K562 (cell line): ENCODE data around the gene SYMPK. TPM values are rescaled to one million over a fixed set of nuclear protein-coding genes. Genes with fewer than 3 reads are reported as not detected.

Source experiments
- ATAC-seq: fragments of 200-7000 bp; cut with Tn5 transposase; 3 replicates; pipeline ENCODE4 v1.9.1; 2020; ENCODE audit warnings: moderate library complexity
- BruUV-seq: library from RNA; stranded (reverse); fragments of 400-500 nt; replicated peaks from 2 replicates; lab custom pipeline; 2021; lab: Mats Ljungman, UMichigan
- CTCF ChIA-PET: fragments of 300-600 bp; formaldehyde crosslinking; extraction: SDS; loops from one replicate; lab custom pipeline; 2021; ENCODE audit warnings: low intra/inter-chr PET ratio; lab: Yijun Ruan, JAX
- POLR2A ChIA-PET: fragments of 300-600, 350-650 bp; sonication (Branson Sonifier 250); formaldehyde crosslinking; extraction: SDS; loops from one replicate; lab custom pipeline; 2021; ENCODE audit warnings: antibody characterized with exemption, inconsistent platforms; lab: Yijun Ruan, JAX
- DNase-seq, 4 experiments: peaks; one replicate each; pipeline versions ENCODE4 v3.0.0 to v3.0.0-alpha.2; 2011 to 2018; ENCODE audit warnings: low spot score in 3 of 4, mixed read lengths in 3 of 4; ENCODE audit errors: extremely low read depth in 1 of 4
- FAIRE-seq: peaks from 2 replicates; lab custom pipeline; 2011; peaks lifted over from hg19 to GRCh38; lab: Jason Lieb, UNC
- H2AFZ ChIP-seq: 2 replicates; pipeline ENCODE4 v1.6.0; 2011; ENCODE audit warnings: low read depth, low read length, control low read depth, inconsistent platforms
- H3K27ac ChIP-seq: fragments of 200-600 bp; 3 replicates; pipeline ENCODE4 v1.8.0; 2011; ENCODE audit warnings: low read depth, mild to moderate bottlenecking, control low read depth, inconsistent platforms, low read length, moderate library complexity, mixed read lengths; ENCODE audit errors: extremely low read depth
- H3K27me3 ChIP-seq, 2 experiments: fragments of 300-600 bp in 1 of 2; 2 replicates in 1 of 2; 3 replicates in 1 of 2; pipeline versions ENCODE4 v1.6.0 to v1.8.0; 2011; ENCODE audit warnings: inconsistent platforms in 2 of 2, low read length in 2 of 2, mild to moderate bottlenecking in 1 of 2, mixed read lengths in 1 of 2, moderate library complexity in 1 of 2; ENCODE audit not compliant: control insufficient read depth in 2 of 2, insufficient read depth in 2 of 2
- H3K36me3 ChIP-seq: fragments of 300-600 bp; 3 replicates; pipeline ENCODE4 v1.8.0; 2011; ENCODE audit warnings: mild to moderate bottlenecking, low read length, inconsistent platforms; ENCODE audit not compliant: control insufficient read depth, insufficient read depth
- H3K4me1 ChIP-seq, 2 experiments: fragments of 200-600 bp in 1 of 2; replicated peaks in 1 of 2; 2 replicates in 1 of 2; 3 replicates in 1 of 2; pipeline versions ENCODE4 v1.5.1 to v1.8.0; 2011; ENCODE audit warnings: inconsistent platforms in 2 of 2, low read length in 2 of 2, mild to moderate bottlenecking in 1 of 2, mixed read lengths in 1 of 2, moderate library complexity in 1 of 2; ENCODE audit not compliant: control insufficient read depth in 2 of 2, insufficient read depth in 2 of 2
- H3K4me2 ChIP-seq: 2 replicates; pipeline ENCODE4 v1.6.1; 2011; ENCODE audit warnings: low read length, control low read depth, inconsistent platforms, mixed read lengths; ENCODE audit not compliant: insufficient read depth
- H3K4me3 ChIP-seq: fragments of 200-600 bp; sonication (generic), shearing (Covaris generic); 2 replicates; pipeline ENCODE4 v1.5.1; 2016; ENCODE audit warnings: control low read depth, inconsistent platforms
- H3K79me2 ChIP-seq: fragments of 200-600 bp; 3 replicates; pipeline ENCODE4 v1.8.0; 2011; ENCODE audit warnings: low read length, inconsistent platforms; ENCODE audit not compliant: control insufficient read depth, insufficient read depth
- H3K9ac ChIP-seq, 2 experiments: 2 replicates each; pipeline versions ENCODE4 v1.6.0 to v1.6.1; 2011; ENCODE audit warnings: low read depth in 2 of 2, low read length in 2 of 2, control low read depth in 1 of 2, inconsistent platforms in 1 of 2, mild to moderate bottlenecking in 1 of 2, mixed read lengths in 1 of 2; ENCODE audit not compliant: insufficient read depth in 1 of 2
- H3K9me1 ChIP-seq: one replicate; pipeline ENCODE4 v1.6.0; 2011; ENCODE audit warnings: inconsistent platforms, mild to moderate bottlenecking, low read length, moderate library complexity; ENCODE audit not compliant: control insufficient read depth, insufficient read depth
- H3K9me3 ChIP-seq: replicated peaks from 2 replicates; pipeline ENCODE4 v1.5.1; 2011; ENCODE audit warnings: low read depth, low read length, inconsistent platforms; ENCODE audit not compliant: control insufficient read depth, insufficient read depth
- H4K20me1 ChIP-seq: replicated peaks from 2 replicates; pipeline ENCODE4 v1.6.1; 2011; ENCODE audit warnings: low read length, inconsistent platforms, mixed read lengths; ENCODE audit not compliant: control insufficient read depth, insufficient read depth
- ASH1L ChIP-seq: fragments of 450-650 bp; IDR thresholded peaks from 2 replicates; pipeline ENCODE4 v1.6.1; 2018; ENCODE audit warnings: borderline replicate concordance, mild to moderate bottlenecking, low read depth; ENCODE audit not compliant: partially characterized antibody
- BDP1 ChIP-seq: IDR thresholded peaks from 3 replicates; pipeline ENCODE4 v1.6.1; 2011; ENCODE audit not compliant: insufficient read length, insufficient read depth
- EP300 ChIP-seq: IDR thresholded peaks from 2 replicates; pipeline ENCODE4 v1.6.1; 2012; ENCODE audit warnings: low read length, improper control_type of control experiment
- KLF16 ChIP-seq: IDR thresholded peaks from 2 replicates; pipeline ENCODE4 v1.6.1; 2016; ENCODE audit warnings: antibody characterized with exemption
- MXD1 ChIP-seq: fragments of 250-450 bp; sonication (Bioruptor Pico); IDR thresholded peaks from 2 replicates; pipeline ENCODE4 v1.8.0; 2021; ENCODE audit warnings: borderline replicate concordance, mild to moderate bottlenecking, moderate library complexity; ENCODE audit not compliant: poor library complexity, severe bottlenecking
- PTBP1 ChIP-seq: fragments of 200-400 bp; formaldehyde crosslinking; IDR thresholded peaks from 2 replicates; pipeline ENCODE4 v1.6.1; 2017; ENCODE audit warnings: low read depth, low read length
- RB1 ChIP-seq: fragments of 450-650 bp; IDR thresholded peaks from 2 replicates; pipeline ENCODE4 v1.6.1; 2017; ENCODE audit warnings: low read depth, mild to moderate bottlenecking
- STAT5A ChIP-seq: IDR thresholded peaks from 2 replicates; pipeline ENCODE4 v1.6.1; 2012; ENCODE audit warnings: low read length, inconsistent platforms, borderline replicate concordance
- TAF7 ChIP-seq: fragments of 450-650 bp; IDR thresholded peaks from 2 replicates; pipeline ENCODE4 v1.6.1; 2016; ENCODE audit warnings: missing genetic modification characterization, missing compliant biosample characterization
- ZFP1 ChIP-seq: fragments of 450-650 bp; formaldehyde crosslinking; IDR thresholded peaks from 2 replicates; pipeline ENCODE4 v1.4.0; 2020; ENCODE audit warnings: mild to moderate bottlenecking, mixed read lengths
- ZNF12 ChIP-seq: sonication (generic); formaldehyde crosslinking; IDR thresholded peaks from 2 replicates; pipeline ENCODE4 v1.4.0; 2020; ENCODE audit warnings: mild to moderate bottlenecking, missing genetic modification reagents
- ZNF165 ChIP-seq: fragments of 250-450 bp; sonication (Bioruptor Pico); IDR thresholded peaks from 2 replicates; pipeline ENCODE4 v1.4.0; 2020; ENCODE audit warnings: borderline replicate concordance
- ZNF263 ChIP-seq: sonication (generic); formaldehyde crosslinking; IDR thresholded peaks from 2 replicates; pipeline ENCODE4 v1.8.0; 2022; ENCODE audit warnings: mild to moderate bottlenecking, missing genetic modification reagents, borderline replicate concordance
- WGBS: fragments of 100-300 bp; shearing (Covaris generic); methylation state at CpG from one replicate; pipeline ENCODE4 v1.1.6; 2016; ENCODE audit warnings: low coverage, mixed read lengths; ENCODE audit not compliant: insufficient coverage; ENCODE audit errors: missing lambda C conversion rate; 5-methylcytosine and 5-hydroxymethylcytosine counted together
- in situ Hi-C: fragments of 300-500 bp; cut with MboI; formaldehyde crosslinking; loops from 4 replicates; pipeline ENCODE4 v1.15.0; 2018; ENCODE audit warnings: inconsistent platforms, mixed read lengths
- intact Hi-C: fragments of 100-400 bp; cut with micrococcal nuclease; formaldehyde crosslinking; loops from 2 replicates; pipeline ENCODE4 v1.14.2; 2022
- polyA plus RNA-seq, 8 experiments: library from polyadenylated mRNA; depleted of rRNA in 4 of 8; stranded (reverse) in 5 of 8; unstranded in 3 of 8; fragments of >200 nt; fragmentation: Nextera tagmentation in 2 of 8; fragmentation: Illumina TruSeq in 1 of 8; extraction: Ambion mirVana in 2 of 8; extraction: Trizol in 1 of 8; gene quantifications; 2 replicates each; pipeline versions ENCODE4 v1.2.1 to v1.2.3, GENCODE V29; 2011 to 2014; ENCODE audit warnings: inconsistent platforms in 1 of 8, missing spikeins in 1 of 8
- total RNA-seq, 7 experiments: library from RNA; depleted of rRNA in 6 of 7; stranded (reverse); fragments of >200 nt in 6 of 7; fragmentation: Illumina TruSeq in 2 of 7; extraction: Trizol in 2 of 7; gene quantifications; 2 replicates each; pipeline versions ENCODE4 v1.2.1 to v1.2.3, GENCODE V29; 2011 to 2021; ENCODE audit warnings: low replicate concordance in 1 of 7
- TF ChIP-seq, protein P1 (sequence below), 2 experiments: fragments of 150-350 bp in 1 of 2; IDR thresholded peaks; 2 replicates each; pipeline ENCODE4 v1.6.1; 2012 to 2016; ENCODE audit warnings: low read depth in 2 of 2, low read length in 2 of 2, mild to moderate bottlenecking in 1 of 2, moderate library complexity in 1 of 2
- TF ChIP-seq, protein P2 (sequence below): fragments of 250-450 bp; sonication (Bioruptor Pico); IDR thresholded peaks from 2 replicates; pipeline ENCODE4 v1.5.0; 2022; ENCODE audit warnings: mild to moderate bottlenecking

Gene SYMPK
- total and polyA plus RNA-seq, 9 of the 15 experiments (the other 6 are each of a cell fraction or from before 2014, with no cell fraction given) = 0.73 to 95.5 (median 58.4) TPM

GRCh38 chr19:45889210-45889885 lies 26.4 kb upstream of the SYMPK start:
- ATAC-seq (0 out of 3 replicates have a peak, but pooled peaks have one; percentile 1), FAIRE-seq (peak; percentile 83), DNase-seq (peak in 2 of 4 experiments; percentile 62 to 76)
- Histone ChIP-seq H3K4me1 (peaks cover 20 to 38% of the 10 kb centered on the region in 2 experiments; a peak in 4 of 5 replicates), H3K9me1 (no peaks in the 10 kb centered on the region), H3K79me2 (peaks cover 14% of the 10 kb centered on the region), H2AFZ (peak overlapping the region; percentile 25; the same call in 1 of the 2 replicates), H3K9me3 (no peaks in the 10 kb centered on the region), H3K4me2 (peak overlapping the region; percentile 12; the same call in 1 of the 2 replicates), H3K4me3 (no peak overlapping the region), H3K27ac (peak overlapping the region; percentile 66), H3K27me3 (no peaks in the 10 kb centered on the region), H4K20me1 (no peaks in the 10 kb centered on the region), H3K9ac (peak overlapping the region; percentile 27 to 45; a peak in 2 of 4 replicates), H3K36me3 (peaks cover 6% of the 10 kb centered on the region; the same call in 1 of the 3 replicates)
- POLR2A ChIA-PET = interaction anchor here (0.5 to 1.1 kb wide), 2 partner anchors 11 to 87 kb away, joined by 3 to 4 read pairs; no protein-coding TSS in a partner anchor
- intact Hi-C loops = no loop called here
- CTCF ChIA-PET = no interaction called here
- no TSS peak for BruUV-seq
- in situ Hi-C loops = no loop called here
- WGBS = 11% methylated on average over 6 of the region's 6 CpGs
- TF ChIP-seq ZNF12 (CRISPR knock-in tag) (no peak), ZFP1 (no peak), BDP1 (no peak), TAF7 (tag) (no peak), ZNF165 (CRISPR knock-in tag) (no peak), STAT5A (peak; percentile 57), EP300 (peak; percentile 37; the same call in 1 of the 2 replicates), KLF16 (peak; percentile 34; the same call in 1 of the 2 replicates), ZNF263 (CRISPR knock-in tag) (peak; percentile 86), ASH1L (no peak), MXD1 (no peak), PTBP1 (no peak), RB1 (no peak)
- TF ChIP-seq, protein P1, sequence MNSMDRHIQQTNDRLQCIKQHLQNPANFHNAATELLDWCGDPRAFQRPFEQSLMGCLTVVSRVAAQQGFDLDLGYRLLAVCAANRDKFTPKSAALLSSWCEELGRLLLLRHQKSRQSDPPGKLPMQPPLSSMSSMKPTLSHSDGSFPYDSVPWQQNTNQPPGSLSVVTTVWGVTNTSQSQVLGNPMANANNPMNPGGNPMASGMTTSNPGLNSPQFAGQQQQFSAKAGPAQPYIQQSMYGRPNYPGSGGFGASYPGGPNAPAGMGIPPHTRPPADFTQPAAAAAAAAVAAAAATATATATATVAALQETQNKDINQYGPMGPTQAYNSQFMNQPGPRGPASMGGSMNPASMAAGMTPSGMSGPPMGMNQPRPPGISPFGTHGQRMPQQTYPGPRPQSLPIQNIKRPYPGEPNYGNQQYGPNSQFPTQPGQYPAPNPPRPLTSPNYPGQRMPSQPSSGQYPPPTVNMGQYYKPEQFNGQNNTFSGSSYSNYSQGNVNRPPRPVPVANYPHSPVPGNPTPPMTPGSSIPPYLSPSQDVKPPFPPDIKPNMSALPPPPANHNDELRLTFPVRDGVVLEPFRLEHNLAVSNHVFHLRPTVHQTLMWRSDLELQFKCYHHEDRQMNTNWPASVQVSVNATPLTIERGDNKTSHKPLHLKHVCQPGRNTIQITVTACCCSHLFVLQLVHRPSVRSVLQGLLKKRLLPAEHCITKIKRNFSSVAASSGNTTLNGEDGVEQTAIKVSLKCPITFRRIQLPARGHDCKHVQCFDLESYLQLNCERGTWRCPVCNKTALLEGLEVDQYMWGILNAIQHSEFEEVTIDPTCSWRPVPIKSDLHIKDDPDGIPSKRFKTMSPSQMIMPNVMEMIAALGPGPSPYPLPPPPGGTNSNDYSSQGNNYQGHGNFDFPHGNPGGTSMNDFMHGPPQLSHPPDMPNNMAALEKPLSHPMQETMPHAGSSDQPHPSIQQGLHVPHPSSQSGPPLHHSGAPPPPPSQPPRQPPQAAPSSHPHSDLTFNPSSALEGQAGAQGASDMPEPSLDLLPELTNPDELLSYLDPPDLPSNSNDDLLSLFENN (IDR thresholded peaks at IDR 0.05; ENCODE audit: low read depth in 2 of 2, low read length in 2 of 2) = no peak
- TF ChIP-seq, protein P2, sequence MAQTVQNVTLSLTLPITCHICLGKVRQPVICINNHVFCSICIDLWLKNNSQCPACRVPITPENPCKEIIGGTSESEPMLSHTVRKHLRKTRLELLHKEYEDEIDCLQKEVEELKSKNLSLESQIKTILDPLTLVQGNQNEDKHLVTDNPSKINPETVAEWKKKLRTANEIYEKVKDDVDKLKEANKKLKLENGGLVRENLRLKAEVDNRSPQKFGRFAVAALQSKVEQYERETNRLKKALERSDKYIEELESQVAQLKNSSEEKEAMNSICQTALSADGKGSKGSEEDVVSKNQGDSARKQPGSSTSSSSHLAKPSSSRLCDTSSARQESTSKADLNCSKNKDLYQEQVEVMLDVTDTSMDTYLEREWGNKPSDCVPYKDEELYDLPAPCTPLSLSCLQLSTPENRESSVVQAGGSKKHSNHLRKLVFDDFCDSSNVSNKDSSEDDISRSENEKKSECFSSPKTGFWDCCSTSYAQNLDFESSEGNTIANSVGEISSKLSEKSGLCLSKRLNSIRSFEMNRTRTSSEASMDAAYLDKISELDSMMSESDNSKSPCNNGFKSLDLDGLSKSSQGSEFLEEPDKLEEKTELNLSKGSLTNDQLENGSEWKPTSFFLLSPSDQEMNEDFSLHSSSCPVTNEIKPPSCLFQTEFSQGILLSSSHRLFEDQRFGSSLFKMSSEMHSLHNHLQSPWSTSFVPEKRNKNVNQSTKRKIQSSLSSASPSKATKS (CRISPR knock-in tag) = no peak
